Fibroblast of mammary gland (primary cell): Measurements from ENCODE around the gene BTRC.
"Not testable (repeated sequence)": the region's sequence is repeated elsewhere in the genome, so short reads cannot be mapped to it uniquely, and the experiment has no call there.

Source experiments
- DNase-seq: peaks from one replicate; pipeline ENCODE4 v3.0.0-alpha.2; 2010; ENCODE audit warnings: low read depth
- H3K4me3 ChIP-seq: 2 replicates; pipeline ENCODE4 v1.5.1; 2011; ENCODE audit warnings: low read depth, mild to moderate bottlenecking, low read length, moderate library complexity; ENCODE audit not compliant: control insufficient read depth
- CTCF ChIP-seq: conservative IDR thresholded peaks from 2 replicates; pipeline ENCODE4 v1.5.1; 2011; ENCODE audit warnings: low read depth, low read length, inconsistent platforms; ENCODE audit not compliant: control insufficient read depth, insufficient read depth

Gene BTRC

GRCh38 chr10:101578803-101579515 lies 225.0 kb downstream of the BTRC start:
- DNase-seq = no peak
- TF ChIP-seq CTCF = no peak
- no peak overlapping the region for H3K4me3 ChIP-seq

- DNase-seq = no peak
- no peak for TF ChIP-seq CTCF
- no peak overlapping the region for H3K4me3 ChIP-seq
These were observed 225.5 kb downstream of the BTRC start for GRCh38 chr10:101579516-101579870.

- no peak for TF ChIP-seq CTCF
- no peak for DNase-seq
- H3K4me3 ChIP-seq = no peak overlapping the region
These were observed 226.8 kb downstream of the BTRC start for GRCh38 chr10:101580486-101581399.

GRCh38 chr10:101585841-101586240 lies 231.9 kb downstream of the BTRC start:
- DNase-seq = no peak
- no peak for TF ChIP-seq CTCF

GRCh38 chr10:101587725-101588653 lies 234.0 kb downstream of the BTRC start, which contains the start of the genes DPCD and POLL:
TSS of gene DPCD (plus strand) at chr10:101588321. CDS start at chr10:101588337, 16 bp downstream.
TSS of gene POLL (minus strand) at chr10:101588257. CDS start at chr10:101587360, 897 bp downstream.
- H3K4me3 ChIP-seq = peak within 1 kb of the TSS; percentile 95
- no peak for TF ChIP-seq CTCF
- peak; percentile 93 for DNase-seq

More at GRCh38 chr10:101585841-101586240, 231.9 kb downstream of the BTRC start:
- H3K4me3 ChIP-seq = no peak overlapping the region

GRCh38 chr10:101588879-101589278 lies 234.9 kb downstream of the BTRC start:
- DNase-seq = peak; percentile 43
- no peak for TF ChIP-seq CTCF
- peak overlapping the region; percentile 95 for H3K4me3 ChIP-seq

GRCh38 chr10:101593331-101593730 lies 239.4 kb downstream of the BTRC start:
- not testable (repeated sequence) for DNase-seq, H3K4me3 ChIP-seq
